GM21390 (cell line): ENCODE data around the gene SNRPD3.
"Not testable (repeated sequence)": the region's sequence is repeated elsewhere in the genome, so short reads cannot be mapped to it uniquely, and the experiment has no call there.

Experiments
- ATAC-seq: cut with Tn5 transposase; IDR thresholded peaks from one replicate; pipeline ENCODE4 v1.9.1; 2021; ENCODE audit not compliant: unreplicated experiment

The SNRPD3 gene

DNA sequence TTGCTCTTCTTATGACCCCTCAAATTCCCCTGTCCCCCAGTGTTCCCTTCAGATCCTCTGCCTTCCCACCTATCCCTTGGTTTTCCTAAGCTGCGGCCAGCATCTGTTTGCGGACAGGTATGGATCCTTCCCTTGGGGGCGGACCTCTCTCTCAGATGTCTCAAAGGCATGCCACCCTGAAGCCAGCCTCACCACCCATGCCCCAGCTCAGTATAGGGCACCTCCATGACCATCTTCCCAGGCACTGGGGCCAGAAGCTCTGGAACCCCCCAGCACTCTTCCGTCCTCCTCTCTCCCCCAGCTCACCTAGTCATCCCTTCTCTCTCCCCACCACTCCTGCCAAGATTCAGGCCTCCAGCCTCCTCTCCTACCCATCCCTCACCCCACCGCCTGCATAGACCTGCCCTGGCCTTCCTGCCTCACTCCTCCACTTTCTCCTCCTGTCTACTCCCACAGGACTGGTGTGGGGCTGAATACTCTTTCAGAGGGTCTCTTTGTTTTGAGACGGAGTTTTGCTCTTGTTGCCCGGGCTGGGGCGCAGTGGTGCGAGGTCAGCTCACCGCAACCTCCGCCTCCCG is 34.9 kb downstream of the SNRPD3 start:
- no peak for ATAC-seq

DNA sequence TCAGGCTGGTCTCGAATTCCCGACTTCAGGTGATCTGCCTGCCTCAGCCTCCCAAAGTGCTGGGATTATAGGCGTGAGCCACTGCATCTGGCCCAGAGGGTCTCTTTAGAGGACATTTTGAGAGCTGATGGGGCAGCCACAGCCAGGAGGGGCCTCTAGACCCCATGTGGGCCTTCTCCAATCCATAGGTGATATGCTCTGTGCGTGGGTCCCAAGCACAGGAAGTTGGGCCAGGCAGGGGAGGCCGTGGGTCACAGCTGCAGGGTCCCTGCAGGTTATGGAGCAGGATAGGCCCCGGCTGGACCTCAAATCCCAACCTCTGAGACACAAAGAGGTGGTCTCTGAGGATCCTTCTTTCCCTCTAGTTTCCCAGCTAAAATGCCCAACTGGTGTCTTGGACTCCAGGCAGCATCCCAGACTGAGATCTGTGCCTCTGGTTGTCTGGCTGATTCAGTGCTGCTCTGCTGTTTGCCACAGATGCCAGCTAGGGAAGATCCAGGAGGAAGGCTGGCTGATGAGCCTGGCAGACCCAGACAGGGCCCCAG is 35.6 kb downstream of the SNRPD3 start:
- ATAC-seq, result no peak

DNA sequence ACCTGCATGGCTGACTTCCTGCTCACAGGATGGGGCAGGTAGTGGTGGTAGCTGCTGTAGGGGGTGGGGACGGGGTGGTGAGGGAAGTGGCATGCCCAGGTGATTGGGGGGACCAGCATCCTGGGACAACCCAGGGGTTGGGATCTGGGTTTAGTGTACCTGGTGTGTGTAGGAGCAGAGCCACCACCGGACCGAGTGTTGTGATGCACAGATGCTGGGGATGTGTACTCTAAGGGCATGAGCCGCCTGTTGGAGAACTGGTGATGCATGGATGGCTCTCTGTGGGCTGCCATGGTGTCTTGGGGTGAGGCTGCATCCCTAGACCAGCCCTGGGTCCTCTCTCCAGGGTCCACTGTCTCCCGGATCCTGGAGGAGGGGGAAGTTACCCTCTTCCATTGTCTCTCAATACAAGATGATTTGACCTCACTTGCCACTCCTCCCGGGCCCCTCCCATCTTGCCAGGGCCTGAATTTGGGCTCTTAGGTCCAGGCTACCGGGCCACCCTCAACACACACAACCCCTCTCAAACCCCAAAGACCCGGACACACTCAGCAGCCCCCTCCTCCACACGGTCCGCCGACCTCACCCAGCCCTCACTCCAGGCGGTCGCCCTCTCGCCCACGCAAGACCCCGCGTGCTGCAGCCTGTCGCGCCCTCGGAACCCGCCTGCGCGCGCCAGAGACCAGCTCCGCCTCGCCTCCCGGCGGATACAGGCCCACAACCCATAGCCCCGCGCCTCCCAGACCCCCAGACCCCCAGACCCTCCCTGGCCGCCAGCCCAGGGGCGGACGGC is 36.5 kb downstream of the SNRPD3 start:
- ATAC-seq, result no peak

DNA sequence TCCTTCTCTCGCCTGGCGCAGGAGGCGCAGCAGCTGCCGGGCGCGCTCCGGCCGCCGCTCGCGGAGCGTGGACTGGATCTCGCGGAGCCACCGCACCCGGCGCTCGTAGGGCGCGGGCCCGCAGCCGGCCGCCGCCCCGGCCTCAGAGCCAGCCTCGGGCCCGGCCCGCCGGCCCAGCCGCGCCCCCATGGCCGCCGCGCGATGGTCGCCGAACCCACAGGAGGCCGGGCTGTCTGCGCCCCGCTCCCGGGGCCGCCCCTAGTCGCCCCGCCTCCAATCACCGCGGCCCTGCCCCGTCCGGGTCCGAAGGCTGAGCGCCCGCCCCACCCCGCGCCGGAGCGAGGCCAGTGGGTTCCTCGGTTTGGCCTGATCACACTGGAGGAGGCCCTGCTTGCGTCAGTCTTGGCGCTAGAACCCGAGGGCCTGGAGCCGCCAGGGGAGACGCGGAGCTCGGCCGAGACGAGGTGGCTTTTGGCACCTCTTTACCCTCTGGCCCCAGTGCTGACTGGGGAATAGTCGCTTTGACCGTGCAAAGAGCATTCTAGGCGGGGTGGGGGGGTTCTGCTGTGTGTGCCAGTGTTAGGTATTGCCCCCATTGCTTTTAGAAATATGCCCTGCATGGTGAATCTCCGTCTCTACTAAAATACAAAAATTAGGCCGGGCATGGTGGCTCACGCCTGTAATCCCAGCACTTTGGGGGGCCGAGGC is 37.2 kb downstream of the SNRPD3 start, which contains the start of gene LRRC75B:
Gene LRRC75B, minus strand, starts transcription at position 223 of the 708 bp plus-strand sequence. Its CDS starts 34 bp downstream, at position 189.
- peak; percentile 82 for ATAC-seq

DNA sequence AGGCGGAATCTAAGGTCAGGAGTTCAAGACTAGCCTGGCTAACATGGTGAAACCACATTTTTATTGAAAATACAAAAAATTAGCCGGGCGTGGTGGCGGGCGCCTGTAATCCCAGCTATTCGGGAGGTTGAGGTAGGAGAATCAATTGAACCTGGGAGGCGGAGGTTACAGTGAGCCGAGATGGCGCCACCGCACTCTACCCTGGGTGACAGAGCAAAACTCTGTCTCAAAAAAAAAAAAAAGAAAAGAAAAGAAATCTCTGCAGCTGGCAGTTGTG is 37.7 kb downstream of the SNRPD3 start:
- not testable (repeated sequence) for ATAC-seq

DNA sequence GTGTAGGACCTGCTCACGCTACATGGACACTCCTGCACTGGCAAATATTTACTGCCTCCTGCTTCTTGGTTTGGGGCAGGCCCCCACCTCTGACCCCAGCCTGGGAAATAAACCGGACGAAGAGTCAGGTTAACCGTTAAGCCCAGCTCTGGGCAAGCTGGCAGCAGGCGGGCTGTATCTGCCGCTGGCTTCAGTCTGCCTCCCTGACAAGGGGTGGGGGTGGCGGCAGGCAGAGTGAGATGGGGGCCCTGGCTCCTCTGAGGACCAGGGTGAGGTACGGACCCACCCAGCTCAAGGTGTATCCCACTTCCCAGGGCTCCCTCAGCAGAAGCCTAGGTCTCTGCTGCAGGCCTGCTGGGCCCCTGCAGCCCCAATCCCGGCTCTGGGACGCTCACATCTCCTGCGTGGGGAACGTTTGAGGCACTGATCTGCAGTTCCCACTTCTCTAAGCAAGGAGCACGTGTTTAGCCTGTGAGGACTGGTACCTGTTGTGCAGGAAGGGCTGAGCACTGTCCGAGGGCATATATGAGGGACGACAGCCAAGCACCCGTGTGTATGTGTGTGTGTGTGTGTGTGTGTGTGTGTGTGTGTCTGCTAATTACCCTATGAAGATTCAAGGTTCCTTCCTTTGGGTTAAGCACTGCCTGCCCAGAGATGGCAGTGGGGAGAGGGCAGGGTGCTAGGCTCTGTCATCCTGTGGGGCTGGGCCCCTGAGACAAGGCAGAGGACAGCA is 38.2 kb downstream of the SNRPD3 start:
- no peak for ATAC-seq

DNA sequence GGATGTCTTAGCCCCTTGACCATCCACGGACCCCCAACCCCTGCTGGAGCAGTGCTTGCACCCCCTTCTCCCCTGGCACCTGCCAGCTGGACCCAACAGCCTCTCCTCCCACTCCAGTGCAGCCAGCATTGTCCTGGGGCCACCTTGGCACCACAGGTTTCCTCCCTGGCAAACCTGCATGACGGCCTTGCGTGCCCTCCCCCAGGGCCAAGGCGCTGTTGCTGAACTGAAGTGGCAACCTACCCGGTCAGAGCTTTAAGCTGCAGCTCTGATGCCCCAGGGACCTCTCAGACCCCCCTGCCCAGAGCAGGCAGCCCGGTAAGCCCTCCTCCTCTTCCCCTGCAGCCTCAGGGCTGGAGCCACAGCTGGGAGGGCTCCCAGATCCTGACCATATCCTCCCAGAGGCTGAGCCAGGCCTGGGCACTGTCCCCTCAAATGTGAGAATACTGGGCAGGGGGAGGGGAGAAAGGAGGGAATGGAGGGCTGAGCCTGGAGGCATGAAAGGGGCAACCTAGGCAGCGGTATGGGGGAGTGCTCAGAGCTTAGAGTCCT is 38.8 kb downstream of the SNRPD3 start:
- no peak for ATAC-seq

DNA sequence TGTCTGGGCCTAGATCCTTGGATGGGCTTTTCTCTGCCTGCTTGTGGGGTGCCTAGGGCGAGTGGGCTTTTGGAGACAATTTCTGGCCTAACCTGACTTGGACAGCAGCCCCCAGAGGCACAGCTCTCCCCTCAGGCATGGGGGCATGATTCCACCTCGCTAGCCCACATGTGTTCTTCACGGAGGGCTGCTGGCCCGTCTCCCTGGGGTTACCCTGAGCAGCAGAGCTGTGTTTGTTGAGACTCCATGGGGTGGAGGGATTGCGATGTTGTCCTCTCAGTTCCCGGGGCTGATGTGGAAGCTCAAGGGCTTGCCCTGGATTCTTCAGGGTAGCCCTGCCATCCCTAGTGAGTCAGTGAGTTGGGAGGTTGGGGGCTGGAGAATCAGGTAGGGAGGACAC is 39.4 kb downstream of the SNRPD3 start:
- ATAC-seq, result no peak

DNA sequence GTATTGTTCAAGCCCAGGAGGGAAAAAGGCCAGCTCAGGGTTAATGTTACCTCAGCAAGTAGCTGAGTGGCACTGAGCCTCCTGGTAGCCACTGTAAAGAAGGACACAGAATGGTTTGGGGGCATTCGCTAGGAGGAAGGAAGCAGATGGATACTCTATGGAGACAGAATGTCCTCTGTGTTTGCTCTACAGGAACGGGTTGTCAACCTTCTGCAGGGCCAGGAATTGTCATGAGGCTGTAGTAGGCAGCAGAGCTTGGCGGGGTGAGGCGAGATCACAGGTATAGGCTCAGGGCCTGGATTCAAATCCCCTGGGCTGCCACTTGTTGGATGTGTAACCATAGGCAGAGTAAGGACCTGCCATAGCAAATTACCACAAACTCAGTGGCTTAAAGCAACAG is 40.1 kb downstream of the SNRPD3 start:
- no peak for ATAC-seq

DNA sequence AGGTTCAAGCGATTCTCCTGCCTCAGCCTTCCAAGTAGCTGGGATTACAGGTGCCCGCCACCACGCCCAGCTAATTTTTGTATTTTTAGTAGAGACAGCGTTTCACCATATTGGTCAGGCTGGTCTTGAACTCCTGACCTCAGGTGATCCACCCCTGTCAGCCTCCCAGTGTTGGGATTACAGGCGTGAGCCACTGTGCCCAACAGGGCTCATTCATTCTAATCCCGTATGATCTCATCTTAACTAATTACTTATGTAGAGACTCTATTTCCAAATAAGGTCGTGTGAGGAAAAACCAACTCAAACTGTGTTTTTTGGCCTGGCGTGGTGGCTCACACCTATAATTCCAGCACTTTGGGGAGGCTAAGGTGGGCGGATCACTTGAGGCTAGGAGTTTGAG is 41.3 kb downstream of the SNRPD3 start:
- not testable (repeated sequence) for ATAC-seq

DNA sequence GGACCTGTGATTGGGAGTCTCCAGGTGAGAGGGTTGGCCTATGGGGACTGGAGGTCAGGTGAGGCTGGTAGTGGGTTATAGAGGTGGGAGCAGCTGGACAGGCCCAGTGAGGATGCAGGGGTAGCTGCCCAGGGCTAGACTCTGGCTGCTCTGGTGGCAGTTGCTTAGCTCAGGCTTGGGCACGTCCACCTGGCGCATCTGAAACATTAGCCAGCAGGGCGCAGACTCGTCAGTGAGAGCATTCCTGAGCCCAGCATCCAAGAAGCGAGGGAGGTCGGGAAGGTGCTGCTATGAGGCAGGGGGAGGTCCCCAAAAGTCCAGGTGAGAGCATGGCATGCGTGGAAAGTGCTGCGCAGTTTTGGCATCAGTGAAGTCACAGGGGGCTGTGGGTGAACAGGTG is 43.7 kb downstream of the SNRPD3 start:
- ATAC-seq, result no peak

DNA sequence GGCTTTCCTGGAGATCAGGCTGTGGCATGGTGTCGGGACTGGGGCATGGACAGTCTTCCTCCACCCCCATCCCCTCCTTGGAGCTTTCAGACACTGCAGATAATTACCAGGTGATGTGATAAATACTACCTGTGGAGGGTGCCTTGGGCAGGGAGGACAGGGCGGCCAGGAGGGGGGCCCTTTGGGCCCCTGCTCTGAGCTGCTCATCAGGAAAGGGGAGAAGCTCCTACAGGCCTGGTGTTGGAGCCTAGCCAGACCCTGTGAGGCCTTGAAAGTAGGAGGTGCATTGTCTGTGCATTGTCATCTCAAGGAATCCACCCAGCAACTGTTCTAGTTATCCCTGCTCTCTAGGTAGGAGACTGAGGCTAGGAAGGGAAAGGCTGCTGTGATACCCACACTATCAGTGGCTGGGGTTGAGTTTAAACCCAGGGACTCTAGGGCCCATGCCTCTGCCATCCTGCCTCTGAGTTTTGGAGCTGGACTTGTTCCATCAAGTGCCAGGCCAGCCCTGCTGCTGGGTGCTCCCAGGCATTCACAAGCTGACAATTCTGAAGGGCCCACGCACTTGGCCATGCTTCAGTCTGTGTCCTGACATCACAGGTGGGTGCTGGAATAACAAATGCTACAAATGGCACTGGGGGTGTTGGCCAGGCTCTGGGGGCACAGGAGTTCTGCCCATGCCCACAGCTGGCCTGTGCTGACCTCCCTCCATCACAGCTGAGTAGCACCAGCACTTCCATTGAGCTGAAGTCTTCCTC is 44.3 kb downstream of the SNRPD3 start:
- ATAC-seq, result not testable (repeated sequence)

DNA sequence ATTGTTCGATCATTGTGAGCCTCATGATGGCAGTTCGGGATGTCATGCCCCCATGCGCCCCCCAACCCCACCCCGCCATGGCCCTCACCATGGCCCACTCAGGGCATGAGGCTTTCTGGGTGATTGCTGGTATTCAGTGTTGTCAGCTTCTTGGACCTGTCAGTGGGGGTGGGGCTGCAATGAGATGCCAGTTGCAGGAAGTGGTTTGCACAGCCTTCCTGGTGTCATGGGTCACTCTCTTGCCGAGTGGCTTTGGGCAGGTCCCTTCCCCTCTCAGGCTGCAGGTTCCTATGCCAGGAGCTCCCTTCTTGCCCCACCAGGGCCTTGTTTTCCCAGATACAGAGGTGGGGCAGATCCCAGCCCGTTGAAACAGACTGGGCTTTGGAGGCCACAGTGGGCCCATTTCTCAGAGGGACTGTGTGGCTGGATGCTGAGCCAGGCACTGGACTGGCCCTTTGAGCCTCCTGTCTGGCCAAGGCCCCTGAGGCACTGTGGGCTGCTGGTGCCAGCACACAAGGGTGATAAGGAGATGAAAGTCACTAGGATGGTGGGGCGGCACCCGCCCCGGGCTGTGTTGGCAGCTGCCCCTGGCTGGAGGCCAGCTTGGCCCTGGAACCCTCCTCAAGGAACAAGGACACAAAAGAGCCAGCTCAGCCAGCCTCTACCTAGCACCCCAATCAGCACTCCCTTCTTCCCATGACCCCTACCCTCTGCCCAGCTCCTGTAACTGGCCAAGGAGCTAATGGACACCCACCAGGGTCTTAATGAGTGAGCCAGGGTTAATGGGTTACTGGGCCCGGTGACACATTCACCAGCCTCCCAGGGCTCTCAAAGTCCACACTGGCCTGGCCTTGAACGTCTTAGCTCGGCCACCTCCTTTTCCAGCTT is 45.7 kb downstream of the SNRPD3 start:
- ATAC-seq, result no peak

DNA sequence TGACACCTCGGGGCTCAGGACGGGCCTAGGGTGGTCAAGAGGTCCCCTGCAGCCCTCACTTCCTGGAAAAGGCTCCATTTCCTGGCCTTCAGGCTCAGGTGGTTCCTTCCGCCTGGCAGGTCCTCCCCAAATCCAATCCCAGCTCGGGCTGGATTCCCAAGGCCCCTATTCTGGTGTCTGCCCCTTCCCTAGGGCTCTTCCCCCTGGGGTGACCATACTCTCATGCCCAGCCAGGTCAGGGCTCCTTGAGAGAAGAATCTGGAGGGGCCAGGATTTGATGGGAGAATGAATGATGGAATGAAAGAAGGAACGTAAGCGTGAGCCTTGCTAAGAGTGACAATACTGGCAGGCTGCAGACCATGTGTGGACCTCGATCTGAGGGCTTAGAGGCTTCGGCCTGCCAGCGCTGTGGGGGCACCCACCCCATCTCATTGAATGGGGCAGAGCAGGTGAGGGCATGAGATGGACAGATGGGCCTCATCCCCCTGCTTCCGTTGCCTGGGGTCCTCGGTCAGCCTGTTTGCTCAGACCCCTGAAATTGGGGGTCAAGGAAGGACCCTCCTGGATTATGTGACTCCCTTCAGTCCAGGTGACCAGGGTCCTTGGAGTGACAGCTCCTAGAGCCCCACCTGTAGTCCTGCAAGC is 46.4 kb downstream of the SNRPD3 start:
- ATAC-seq, result not testable (repeated sequence)

DNA sequence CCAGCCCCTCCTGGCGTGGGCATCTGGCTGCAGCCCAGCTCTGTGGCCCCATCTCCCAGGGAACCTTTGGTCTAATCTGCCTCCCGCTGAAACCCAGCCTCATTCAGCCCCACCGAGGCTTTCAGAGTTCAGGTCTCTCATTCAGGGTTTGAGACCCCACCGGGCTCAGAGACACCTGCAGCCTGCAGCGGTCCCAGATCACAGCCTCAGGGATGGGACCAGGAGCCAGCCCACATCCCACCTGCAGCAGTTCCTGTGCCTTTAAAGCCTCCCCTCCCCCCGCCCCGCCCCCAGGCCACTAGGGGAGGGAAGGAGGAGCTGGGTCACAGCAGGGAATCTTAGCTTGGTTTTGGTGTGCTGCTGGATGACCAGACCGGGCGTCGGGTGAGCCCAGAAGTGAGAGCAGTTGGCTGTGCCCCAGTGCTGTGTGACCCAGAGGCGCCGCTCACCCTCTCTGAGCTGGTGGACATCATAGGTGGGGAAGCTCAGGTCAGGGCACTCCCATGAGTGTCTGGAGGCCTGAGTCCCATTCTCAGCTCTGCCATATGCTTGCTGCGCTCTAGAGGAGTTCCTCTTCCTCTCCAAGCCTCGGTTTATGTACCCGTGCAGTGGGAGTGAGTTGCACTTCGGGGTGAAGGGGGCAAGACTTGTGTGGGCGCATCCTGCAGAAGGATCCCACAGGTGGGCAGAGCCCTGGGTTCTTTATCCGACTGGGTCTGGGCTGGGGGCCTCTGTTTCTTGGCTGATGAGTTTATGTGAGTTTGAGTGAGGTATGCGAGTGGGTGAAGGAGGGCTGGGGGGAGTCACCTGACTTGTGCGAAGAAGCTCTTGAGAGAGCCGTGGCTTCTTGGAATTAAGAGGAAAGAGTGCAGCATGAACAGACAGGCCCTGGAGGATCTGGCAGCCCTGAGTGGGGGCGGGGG is 47.3 kb downstream of the SNRPD3 start, which contains the start of gene GGT1:
Gene GGT1, plus strand, starts transcription at position 347 of the 923 bp plus-strand sequence. CDS start 7,889 bp downstream, outside the sequence.
- ATAC-seq, result not testable (repeated sequence)

DNA sequence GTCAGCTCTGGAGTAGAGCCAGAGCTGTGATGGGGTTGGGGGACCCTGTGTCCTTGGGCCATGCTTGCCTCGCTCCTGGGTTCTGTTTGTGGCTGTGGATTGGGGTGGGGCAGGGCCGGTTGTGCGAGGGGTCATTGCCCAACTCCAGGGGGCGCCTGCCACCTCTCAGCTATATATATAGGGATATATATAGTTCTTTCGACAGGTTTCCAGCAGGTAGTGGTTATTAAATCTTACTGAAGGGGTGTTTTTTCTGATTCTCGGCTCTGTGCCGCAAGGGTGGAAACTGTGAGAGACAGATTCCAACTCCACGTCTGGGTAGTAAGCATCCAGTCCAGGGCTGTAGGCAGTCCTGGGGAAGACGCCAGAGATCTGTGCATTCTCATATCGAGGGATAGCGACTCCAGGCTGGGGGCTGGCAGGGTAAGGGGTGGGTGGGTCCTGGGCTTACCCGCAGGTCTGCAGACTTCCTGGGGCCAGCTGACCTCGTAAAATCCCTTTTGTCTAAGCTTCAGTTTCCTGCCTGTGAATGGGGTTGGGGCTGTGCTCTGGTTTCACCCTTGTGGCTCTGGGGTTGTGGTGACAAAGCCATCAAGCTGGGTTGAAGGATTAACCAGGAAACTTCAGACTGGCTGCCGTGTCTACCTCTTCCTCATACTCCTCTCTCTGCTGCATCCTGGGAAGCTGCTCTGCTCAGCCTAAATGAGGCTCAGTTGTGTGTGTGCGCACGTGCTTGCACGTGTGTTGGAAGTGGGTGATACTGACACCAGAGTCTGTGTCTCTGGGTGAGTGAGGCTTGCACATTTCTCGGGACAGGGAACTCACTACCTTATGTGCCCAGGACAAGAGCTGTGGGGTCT is 48.2 kb downstream of the SNRPD3 start:
- ATAC-seq, result not testable (repeated sequence)

DNA sequence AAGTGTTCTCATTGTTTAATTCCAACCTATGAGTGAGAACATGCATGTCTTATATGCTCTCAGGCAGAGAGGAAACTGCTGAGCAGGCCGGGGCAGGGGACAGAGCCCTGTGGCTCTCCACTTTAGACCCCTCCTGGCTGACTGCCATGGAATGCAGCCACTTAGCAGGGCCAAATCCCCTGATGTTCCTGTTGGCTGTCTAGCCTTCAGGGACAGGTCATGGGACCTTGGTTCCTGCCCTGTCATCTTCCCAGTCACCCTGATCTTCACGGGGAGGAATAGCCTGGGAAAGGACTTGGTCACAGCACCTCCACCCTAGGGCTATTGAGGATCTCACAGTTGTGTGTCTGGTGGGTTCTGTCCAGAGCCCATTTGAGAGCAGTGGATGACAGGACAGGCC is 50.5 kb downstream of the SNRPD3 start:
- not testable (repeated sequence) for ATAC-seq
